Measurements from ENCODE around the gene CARS2. TPM values are rescaled to one million over a fixed set of nuclear protein-coding genes. Genes with fewer than 3 reads are reported as not detected.

The CARS2 gene
- total RNA-seq, 6 experiments from 2014 or later: 22.0 to 53.2 (median 27.3) TPM

GRCh38 chr13:110648848-110649421 lies 57.0 kb downstream of the CARS2 start:
- peaks cover 0 to 8% (median 2%) of the 10 kb centered on the region in 4 donors for H3K36me3 ChIP-seq
- H3K27ac ChIP-seq: no peak overlapping the region
- intact Hi-C loops (cut with DNase I): no loop called here
- no peaks in the 10 kb centered on the region for H3K27me3 ChIP-seq
- ATAC-seq (no peak), DNase-seq (no peak)
- H3K4me3 ChIP-seq: no peak overlapping the region
- H3K4me1 ChIP-seq: peaks cover 0 to 13% (median 6%) of the 10 kb centered on the region in 4 donors
- H3K9me3 ChIP-seq: no peaks in the 10 kb centered on the region
- TF ChIP-seq POLR2A (IDR thresholded peaks at IDR 0.05): no peak
- TF ChIP-seq, protein P1, sequence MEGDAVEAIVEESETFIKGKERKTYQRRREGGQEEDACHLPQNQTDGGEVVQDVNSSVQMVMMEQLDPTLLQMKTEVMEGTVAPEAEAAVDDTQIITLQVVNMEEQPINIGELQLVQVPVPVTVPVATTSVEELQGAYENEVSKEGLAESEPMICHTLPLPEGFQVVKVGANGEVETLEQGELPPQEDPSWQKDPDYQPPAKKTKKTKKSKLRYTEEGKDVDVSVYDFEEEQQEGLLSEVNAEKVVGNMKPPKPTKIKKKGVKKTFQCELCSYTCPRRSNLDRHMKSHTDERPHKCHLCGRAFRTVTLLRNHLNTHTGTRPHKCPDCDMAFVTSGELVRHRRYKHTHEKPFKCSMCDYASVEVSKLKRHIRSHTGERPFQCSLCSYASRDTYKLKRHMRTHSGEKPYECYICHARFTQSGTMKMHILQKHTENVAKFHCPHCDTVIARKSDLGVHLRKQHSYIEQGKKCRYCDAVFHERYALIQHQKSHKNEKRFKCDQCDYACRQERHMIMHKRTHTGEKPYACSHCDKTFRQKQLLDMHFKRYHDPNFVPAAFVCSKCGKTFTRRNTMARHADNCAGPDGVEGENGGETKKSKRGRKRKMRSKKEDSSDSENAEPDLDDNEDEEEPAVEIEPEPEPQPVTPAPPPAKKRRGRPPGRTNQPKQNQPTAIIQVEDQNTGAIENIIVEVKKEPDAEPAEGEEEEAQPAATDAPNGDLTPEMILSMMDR (IDR thresholded peaks at IDR 0.05): no peak
- WGBS (ENCODE audit: insufficient coverage, low coverage, low lambda C conversion rate, missing lambda C conversion rate): 90% methylated on average over 12 of the region's 35 CpGs

DNA sequence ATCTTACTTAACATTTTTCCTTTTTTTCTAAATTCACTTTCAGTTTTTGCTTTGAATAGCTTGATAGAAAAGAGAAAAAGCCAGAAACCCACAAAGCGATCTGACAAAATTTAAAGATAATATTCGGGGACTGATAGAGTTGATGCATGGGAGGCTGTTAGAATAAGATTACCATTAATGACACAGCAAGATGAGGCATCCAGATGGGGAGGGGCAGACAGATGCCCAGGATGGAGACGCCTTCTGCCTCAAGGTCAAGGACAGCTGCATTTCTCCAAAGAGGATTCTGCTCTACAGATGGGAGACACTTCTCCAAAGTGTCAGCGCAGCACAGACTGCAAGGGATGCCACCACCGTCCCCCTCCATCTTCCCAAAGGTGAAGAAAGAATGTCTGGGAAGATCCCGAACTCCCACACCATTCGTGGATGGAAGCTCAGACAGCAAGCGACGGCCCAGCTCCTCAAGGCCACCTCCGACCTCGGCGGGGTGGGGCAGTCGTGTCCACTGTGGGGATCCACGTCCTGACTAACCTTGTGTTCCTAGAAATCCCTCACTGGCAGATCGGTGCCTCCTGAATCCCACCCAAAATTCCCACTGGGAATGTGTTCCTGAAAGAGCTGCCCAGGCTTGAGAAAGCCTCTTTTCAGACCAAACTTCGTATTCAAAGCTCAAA lies 57.6 kb downstream of the CARS2 start:
- Histone ChIP-seq H3K36me3 (peaks cover 0 to 8% (median 2%) of the 10 kb centered on the region in 4 donors), H3K4me1 (peaks cover 0 to 20% (median 9%) of the 10 kb centered on the region in 4 donors), H3K9me3 (no peaks in the 10 kb centered on the region), H3K27ac (no peak overlapping the region), H3K4me3 (no peak overlapping the region), H3K27me3 (no peaks in the 10 kb centered on the region)
- TF ChIP-seq POLR2A (IDR thresholded peaks at IDR 0.05): no peak
- TF ChIP-seq, protein P1 (IDR thresholded peaks at IDR 0.05): no peak
- ATAC-seq: no peak
- 77% methylated on average over 13 of the region's 16 CpGs for WGBS (ENCODE audit: insufficient coverage, low coverage, low lambda C conversion rate, missing lambda C conversion rate)
- intact Hi-C loops (cut with DNase I): no loop called here
- no peak for DNase-seq

DNA sequence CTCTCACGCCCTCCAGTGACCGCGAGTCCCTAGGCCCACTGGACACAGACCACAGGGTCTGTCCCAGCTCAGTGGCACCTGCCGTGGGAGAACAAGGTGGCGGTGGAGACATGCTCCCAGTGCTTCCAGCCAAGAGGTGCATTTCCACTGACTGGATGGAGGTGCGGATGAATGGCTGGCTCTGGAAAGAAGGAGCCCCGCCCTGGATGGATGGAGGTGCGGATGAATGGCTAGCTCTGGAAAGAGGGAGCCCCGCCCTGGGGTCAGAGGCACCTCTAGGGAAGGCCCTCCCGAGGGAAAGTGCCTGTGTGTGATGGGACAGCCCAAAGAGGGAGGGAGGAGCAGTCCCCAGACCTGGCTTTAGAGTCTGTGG lies 58.6 kb downstream of the CARS2 start:
- no peaks in the 10 kb centered on the region for H3K9me3 ChIP-seq
- intact Hi-C loops (cut with DNase I): no loop called here
- no peak overlapping the region for H3K27ac ChIP-seq
- ATAC-seq: no peak
- WGBS (ENCODE audit: insufficient coverage, low coverage, low lambda C conversion rate, missing lambda C conversion rate): 100% methylated on average over 1 of the region's 10 CpGs
- no peak overlapping the region for H3K4me3 ChIP-seq
- TF ChIP-seq, protein P1 (IDR thresholded peaks at IDR 0.05): no peak
- no peak for TF ChIP-seq POLR2A (IDR thresholded peaks at IDR 0.05)
- peaks cover 0 to 27% (median 10%) of the 10 kb centered on the region in 4 donors for H3K4me1 ChIP-seq
- H3K36me3 ChIP-seq: peaks cover 0 to 18% (median 3%) of the 10 kb centered on the region in 4 donors
- no peaks in the 10 kb centered on the region for H3K27me3 ChIP-seq
- no peak for DNase-seq

DNA sequence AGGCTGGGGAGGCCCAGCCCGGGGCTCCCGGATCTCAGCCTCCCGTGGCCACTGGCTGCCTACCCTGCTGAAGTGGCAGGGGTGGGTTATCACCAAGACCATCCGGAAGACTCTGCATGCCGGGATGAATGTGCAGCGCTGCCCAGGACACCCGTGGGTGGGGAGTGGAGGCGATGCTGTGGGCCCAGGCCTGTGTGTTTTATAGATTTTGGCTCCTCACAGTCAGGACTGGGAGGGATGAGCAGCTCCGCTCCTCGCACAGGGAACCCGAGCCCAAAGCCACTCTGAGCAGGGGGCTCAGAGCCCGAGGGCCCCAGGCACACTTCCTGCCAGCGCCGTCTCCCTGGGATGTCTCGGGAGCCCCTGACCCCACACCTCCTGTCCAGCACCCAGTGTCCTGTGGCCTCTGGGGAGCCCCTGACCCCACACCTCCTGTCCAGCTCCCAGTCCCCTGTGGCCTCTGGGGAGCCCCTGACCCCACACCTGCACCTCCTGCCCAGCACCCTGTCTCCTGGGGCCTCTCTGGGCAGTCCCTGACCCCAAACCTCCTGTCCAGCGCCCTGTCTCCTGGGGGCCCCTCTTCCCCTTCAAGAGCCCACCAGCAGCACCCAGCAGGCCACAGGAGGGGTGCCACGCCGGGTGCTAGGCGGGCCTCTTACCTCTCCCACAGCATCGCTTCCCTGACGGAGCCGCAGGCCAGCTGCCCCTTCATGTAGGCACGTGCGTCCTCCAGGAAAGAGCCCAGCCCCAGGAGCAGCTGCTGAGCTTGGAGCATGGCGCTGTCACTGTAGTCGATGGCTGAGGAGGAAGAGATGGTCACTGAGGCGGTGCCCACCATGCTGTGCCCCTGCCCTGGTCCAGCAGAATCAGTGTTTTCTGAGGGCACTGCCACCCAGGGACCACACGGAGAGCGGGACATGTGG lies 59.2 kb downstream of the CARS2 start:
- intact Hi-C loops (cut with DNase I): no loop called here
- TF ChIP-seq, protein P1 (IDR thresholded peaks at IDR 0.05): no peak
- TF ChIP-seq POLR2A (IDR thresholded peaks at IDR 0.05): no peak
- Histone ChIP-seq H3K4me1 (peaks cover 0 to 27% (median 10%) of the 10 kb centered on the region in 4 donors), H3K27me3 (no peaks in the 10 kb centered on the region), H3K36me3 (peaks cover 0 to 23% (median 5%) of the 10 kb centered on the region in 4 donors), H3K9me3 (no peaks in the 10 kb centered on the region), H3K4me3 (no peak overlapping the region), H3K27ac (no peak overlapping the region)
- no peak for DNase-seq
- no CpG with 5 or more reads among the region's 29 CpGs for WGBS (ENCODE audit: insufficient coverage, low coverage, low lambda C conversion rate, missing lambda C conversion rate)
- no peak for ATAC-seq
